Activated naive CD4-positive, alpha-beta T cell treated with anti-CD3 and anti-CD28 coated beads, Interleukin-2, amount 50 U/mL, for 72 hours (primary cell): ENCODE results near the gene SPATA2. TPM values are rescaled to one million over a fixed set of nuclear protein-coding genes. Genes with fewer than 3 reads are reported as not detected.
A peak's percentile ranks its signal among the peaks of the same experiment; 100 is the strongest.

Source experiments
- ATAC-seq, 2 donors: fragments of 150-1000 bp; cut with Tn5 transposase; 2 replicates each; pipeline ENCODE4 v1.10.0; 2021; ENCODE audit warnings: mild to moderate bottlenecking in 2 of 2, moderate library complexity in 2 of 2
- DNase-seq, 2 donors: peaks; one replicate each; pipeline ENCODE4 v3.0.0; 2021 to 2022; ENCODE audit warnings: low spot score in 2 of 2
- H3K27ac Mint-ChIP-seq, 2 donors: one replicate each; pipeline ENCODE4 v1.8.0; 2022; ENCODE audit warnings: mild to moderate bottlenecking in 2 of 2, mixed read lengths in 2 of 2
- H3K36me3 Mint-ChIP-seq, 2 donors: one replicate each; pipeline ENCODE4 v1.8.0; 2022; ENCODE audit warnings: mixed read lengths in 2 of 2
- H3K9me3 Mint-ChIP-seq, 2 donors: one replicate each; pipeline ENCODE4 v1.8.0; 2022; ENCODE audit warnings: mixed read lengths in 2 of 2
- total RNA-seq, 2 donors: library from RNA; stranded (reverse); gene quantifications; one replicate each; pipeline ENCODE4 v1.2.3, GENCODE V29; 2022

Gene SPATA2
- total RNA-seq, 2 donors from 2014 or later, result 7.2 to 7.9 TPM

- peak overlapping the region; percentile 56 to 75 for H3K27ac Mint-ChIP-seq
- DNase-seq (no peak), ATAC-seq (no peak)
- peaks cover 0 to 12% of the 10 kb centered on the region in 2 donors for H3K36me3 Mint-ChIP-seq
- no peaks in the 10 kb centered on the region for H3K9me3 Mint-ChIP-seq
Observed at GRCh38 chr20:49882171-49882970, 33.0 kb downstream of the SPATA2 start.

- Mint-ChIP-seq H3K27ac (peak overlapping the region; percentile 18 to 28), H3K9me3 (no peaks in the 10 kb centered on the region), H3K36me3 (peaks cover 0 to 6% of the 10 kb centered on the region in 2 donors)
- no peak for DNase-seq
- ATAC-seq, result no peak
Observed at GRCh38 chr20:49880724-49881445, 34.4 kb downstream of the SPATA2 start.

- Mint-ChIP-seq H3K36me3 (peaks cover 0 to 6% of the 10 kb centered on the region in 2 donors), H3K9me3 (no peaks in the 10 kb centered on the region), H3K27ac (peak overlapping the region; percentile 18 to 28)
- ATAC-seq, result no peak
- no peak for DNase-seq
Observed at GRCh38 chr20:49880177-49880576, 35.2 kb downstream of the SPATA2 start.

- Mint-ChIP-seq H3K9me3 (no peaks in the 10 kb centered on the region), H3K27ac (no peak overlapping the region), H3K36me3 (peaks cover 0 to 13% of the 10 kb centered on the region in 2 donors)
- ATAC-seq, result no peak
- no peak for DNase-seq
Observed at GRCh38 chr20:49878977-49879376, 36.4 kb downstream of the SPATA2 start.

GRCh38 chr20:49877386-49877921, 37.9 kb downstream of the SPATA2 start:
- H3K27ac Mint-ChIP-seq, result no peak overlapping the region
- H3K36me3 Mint-ChIP-seq, result peaks cover 0 to 13% of the 10 kb centered on the region in 2 donors
- no peak for ATAC-seq
- no peaks in the 10 kb centered on the region for H3K9me3 Mint-ChIP-seq
- DNase-seq, result no peak

- H3K36me3 Mint-ChIP-seq, result peaks cover 0 to 6% of the 10 kb centered on the region in 2 donors
- no peaks in the 10 kb centered on the region for H3K9me3 Mint-ChIP-seq
- DNase-seq (no peak), ATAC-seq (no peak)
- H3K27ac Mint-ChIP-seq, result peak overlapping the region; percentile 21 to 29
Observed at GRCh38 chr20:49874696-49875095, 40.6 kb downstream of the SPATA2 start.

- ATAC-seq, result no peak
- DNase-seq, result no peak
- no peak overlapping the region for H3K27ac Mint-ChIP-seq
- peaks cover 0 to 6% of the 10 kb centered on the region in 2 donors for H3K36me3 Mint-ChIP-seq
- H3K9me3 Mint-ChIP-seq, result no peaks in the 10 kb centered on the region
Observed at GRCh38 chr20:49872056-49872455, 43.3 kb downstream of the SPATA2 start.

- Mint-ChIP-seq H3K36me3 (peaks cover 0 to 6% of the 10 kb centered on the region in 2 donors), H3K27ac (peak overlapping the region in 1 of 2 donors; percentile 65), H3K9me3 (no peaks in the 10 kb centered on the region)
- DNase-seq (no peak), ATAC-seq (no peak)
Observed at GRCh38 chr20:49871391-49871948, 43.9 kb downstream of the SPATA2 start.

GRCh38 chr20:49870261-49870660, 45.1 kb downstream of the SPATA2 start:
- Mint-ChIP-seq H3K27ac (peak overlapping the region in 1 of 2 donors; percentile 95), H3K36me3 (peaks cover 0 to 6% of the 10 kb centered on the region in 2 donors), H3K9me3 (no peaks in the 10 kb centered on the region)
- DNase-seq (no peak), ATAC-seq (no peak)

GRCh38 chr20:49868964-49869363, 46.4 kb downstream of the SPATA2 start:
- ATAC-seq (no peak), DNase-seq (no peak)
- Mint-ChIP-seq H3K9me3 (no peaks in the 10 kb centered on the region), H3K27ac (peak overlapping the region in 1 of 2 donors; percentile 57), H3K36me3 (no peaks in the 10 kb centered on the region)

- ATAC-seq, result no peak
- Mint-ChIP-seq H3K36me3 (no peaks in the 10 kb centered on the region), H3K27ac (peak overlapping the region; percentile 12 to 57), H3K9me3 (no peaks in the 10 kb centered on the region)
- DNase-seq, result no peak
Observed at GRCh38 chr20:49868538-49868937, 46.8 kb downstream of the SPATA2 start.

- H3K36me3 Mint-ChIP-seq, result no peaks in the 10 kb centered on the region
Observed at GRCh38 chr20:49867453-49868215, 47.7 kb downstream of the SPATA2 start.

GRCh38 chr20:49866051-49866450, 49.3 kb downstream of the SPATA2 start:
- DNase-seq (no peak), ATAC-seq (no peak)
- H3K36me3 Mint-ChIP-seq, result no peaks in the 10 kb centered on the region
- H3K27ac Mint-ChIP-seq, result no peak overlapping the region
- H3K9me3 Mint-ChIP-seq, result no peaks in the 10 kb centered on the region

More at GRCh38 chr20:49867453-49868215, 47.7 kb downstream of the SPATA2 start:
- ATAC-seq (peak in 1 of 2 donors; percentile 18), DNase-seq (no peak)
- Mint-ChIP-seq H3K9me3 (no peaks in the 10 kb centered on the region), H3K27ac (peak overlapping the region; percentile 12 to 57)

GRCh38 chr20:49865559-49865958, 49.8 kb downstream of the SPATA2 start:
- DNase-seq (no peak), ATAC-seq (no peak)
- H3K36me3 Mint-ChIP-seq, result no peaks in the 10 kb centered on the region
- no peak overlapping the region for H3K27ac Mint-ChIP-seq
- H3K9me3 Mint-ChIP-seq, result no peaks in the 10 kb centered on the region

- no peak overlapping the region for H3K27ac Mint-ChIP-seq
- no peaks in the 10 kb centered on the region for H3K9me3 Mint-ChIP-seq
- no peaks in the 10 kb centered on the region for H3K36me3 Mint-ChIP-seq
- no peak for DNase-seq
- no peak for ATAC-seq
Observed at GRCh38 chr20:49863666-49864065, 51.7 kb downstream of the SPATA2 start.

GRCh38 chr20:49862607-49863200, 52.6 kb downstream of the SPATA2 start:
- no peak for DNase-seq
- H3K36me3 Mint-ChIP-seq, result no peaks in the 10 kb centered on the region
- H3K27ac Mint-ChIP-seq, result no peak overlapping the region
- no peaks in the 10 kb centered on the region for H3K9me3 Mint-ChIP-seq
- ATAC-seq, result no peak
